GM12878 (cell line): ENCODE data around the gene MGAT3. TPM values are rescaled to one million over a fixed set of nuclear protein-coding genes. Genes with fewer than 3 reads are reported as not detected.

Source experiments
- BCL3 ChIP-seq: IDR thresholded peaks from 2 replicates; pipeline ENCODE4 v1.6.1; 2011; ENCODE audit warnings: borderline replicate concordance, low read depth, mild to moderate bottlenecking, moderate library complexity, low read length; ENCODE audit not compliant: insufficient read depth, poor library complexity, severe bottlenecking
- DPF2 ChIP-seq: fragments of 450-650 bp; IDR thresholded peaks from 2 replicates; pipeline ENCODE4 v1.6.1; 2017; ENCODE audit warnings: mild to moderate bottlenecking
- EP300 ChIP-seq, 2 experiments: fragments of 150-350 bp in 1 of 2; IDR thresholded peaks; 2 replicates each; pipeline ENCODE4 v1.6.1; 2011 to 2012; ENCODE audit warnings: low read depth in 2 of 2, low read length in 2 of 2, borderline replicate concordance in 1 of 2, improper control_type of control experiment in 1 of 2, inconsistent platforms in 1 of 2; ENCODE audit not compliant: control insufficient read depth in 1 of 2
- IKZF2 ChIP-seq, 2 experiments: fragments of 450-650 bp; IDR thresholded peaks; 2 replicates each; pipeline ENCODE4 v1.6.1; 2017; ENCODE audit warnings: mild to moderate bottlenecking in 2 of 2, moderate library complexity in 2 of 2
- IRF3 ChIP-seq: fragments of 450-650 bp; IDR thresholded peaks from 2 replicates; pipeline ENCODE4 v1.6.1; 2014; ENCODE audit warnings: mild to moderate bottlenecking
- JUNB ChIP-seq: IDR thresholded peaks from 2 replicates; pipeline ENCODE4 v1.6.1; 2016; ENCODE audit warnings: antibody characterized with exemption, mild to moderate bottlenecking
- MYC ChIP-seq: IDR thresholded peaks from 2 replicates; pipeline ENCODE4 v1.6.1; 2011; ENCODE audit warnings: mild to moderate bottlenecking, low read length, moderate library complexity, inconsistent platforms; ENCODE audit not compliant: insufficient read depth, insufficient replicate concordance, insufficient read length, severe bottlenecking
- NKRF ChIP-seq: fragments of 450-650 bp; conservative IDR thresholded peaks from 2 replicates; pipeline ENCODE4 v1.6.1; 2017; ENCODE audit warnings: mild to moderate bottlenecking, moderate library complexity
- PAX5 ChIP-seq: IDR thresholded peaks from 2 replicates; pipeline ENCODE4 v1.6.1; 2011; ENCODE audit warnings: low read depth, low read length, borderline replicate concordance
- PRDM15 ChIP-seq: fragments of 450-650 bp; formaldehyde crosslinking; IDR thresholded peaks from 2 replicates; pipeline ENCODE4 v1.4.0; 2020; ENCODE audit warnings: mild to moderate bottlenecking, moderate library complexity
- RBBP5 ChIP-seq: fragments of 200-600 bp; sonication (generic); conservative IDR thresholded peaks from 2 replicates; pipeline ENCODE4 v1.6.1; 2016
- SREBF1 ChIP-seq: IDR thresholded peaks from 2 replicates; pipeline ENCODE4 v1.6.1; 2012; ENCODE audit warnings: mild to moderate bottlenecking, low read length
- SUPT20H ChIP-seq: IDR thresholded peaks from 2 replicates; pipeline ENCODE4 v1.6.1; 2011; ENCODE audit warnings: low read depth, mild to moderate bottlenecking, low read length, moderate library complexity, borderline replicate concordance; ENCODE audit not compliant: control insufficient read depth
- SUZ12 ChIP-seq: fragments of 200-600 bp; sonication (generic); IDR thresholded peaks from one replicate; pipeline ENCODE4 v1.6.1; 2018; ENCODE audit warnings: antibody characterized with exemption, mild to moderate bottlenecking; ENCODE audit not compliant: unreplicated experiment
- YY1 ChIP-seq: IDR thresholded peaks from 2 replicates; pipeline ENCODE4 v1.6.1; 2011; ENCODE audit warnings: low read depth, mild to moderate bottlenecking, low read length
- ZBTB4 ChIP-seq: fragments of 450-650 bp; formaldehyde crosslinking; IDR thresholded peaks from 2 replicates; pipeline ENCODE4 v1.4.0; 2022; ENCODE audit warnings: mild to moderate bottlenecking, moderate library complexity
- polyA plus RNA-seq, 11 experiments: library from polyadenylated mRNA; depleted of rRNA in 4 of 11; unstranded in 6 of 11; stranded (reverse) in 5 of 11; fragments of >200 nt; fragmentation: Nextera tagmentation in 4 of 11; fragmentation: Illumina TruSeq in 1 of 11; extraction: Ambion mirVana in 4 of 11; extraction: Trizol in 1 of 11; gene quantifications; 1 replicate in 1 of 11; 2 replicates in 10 of 11; pipeline versions ENCODE4 v1.2.1 to v1.2.3, GENCODE V29; 2011 to 2016; ENCODE audit warnings: inconsistent platforms in 2 of 11, missing spikeins in 2 of 11, low read depth in 1 of 11
- total RNA-seq, 4 experiments: library from RNA; depleted of rRNA in 3 of 4; stranded (reverse); fragments of >200 nt in 3 of 4; fragmentation: Illumina TruSeq in 1 of 4; extraction: Trizol in 1 of 4; gene quantifications; 2 replicates each; pipeline versions ENCODE4 v1.2.1 to v1.2.3, GENCODE V29; 2013 to 2021

Gene MGAT3
- total and polyA plus RNA-seq, 10 of the 15 experiments (the other 5 are each of a cell fraction or from before 2014, with no cell fraction given): 0.32 to 40.2 (median 11.9) TPM

- no peak for TF ChIP-seq EP300 (IDR thresholded peaks at IDR 0.05; ENCODE audit: borderline replicate concordance in 1 of 2, control insufficient read depth in 1 of 2, low read depth in 2 of 2, low read length in 2 of 2)
- TF ChIP-seq MYC: no peak
- TF ChIP-seq SUPT20H: no peak
- no peak for TF ChIP-seq SUZ12
- TF ChIP-seq ZBTB4: no peak
- TF ChIP-seq IRF3: no peak
- no peak for TF ChIP-seq RBBP5
- no peak for TF ChIP-seq SREBF1
- TF ChIP-seq JUNB: no peak
- TF ChIP-seq DPF2: peak; percentile 20; the same call in 1 of the 2 replicates
- no peak; the same call in 1 of the 2 replicates for TF ChIP-seq NKRF
- TF ChIP-seq PRDM15 (CRISPR knock-in tag): no peak
- TF ChIP-seq BCL3: no peak
- no peak for TF ChIP-seq PAX5
- TF ChIP-seq IKZF2 (IDR thresholded peaks at IDR 0.05): peak in 1 of 2 experiments; percentile 15; a peak in 2 of 4 replicates
- no peak for TF ChIP-seq YY1
These were observed 71.4 kb downstream of the MGAT3 start (continued) for GRCh38 chr22:39528080-39528661.
